Gastroesophageal sphincter (tissue), 4 donors: ENCODE results near the gene CYB561A3. TPM values are rescaled to one million over a fixed set of nuclear protein-coding genes. Genes with fewer than 3 reads are reported as not detected.

ENCODE experiments used
- ATAC-seq: fragments of 150-250 bp; one replicate; pipeline ENCODE4 v1.9.1; 2016; ENCODE audit warnings: mild to moderate bottlenecking, moderate library complexity
- H3K27ac ChIP-seq, 4 donors: fragments of 200-600 bp; sonication (generic) in 3 of 4; 1 replicate in 3 of 4; 2 replicates in 1 of 4; pipeline ENCODE4 v1.5.1; 2016 to 2019
- H3K27me3 ChIP-seq: fragments of 200-600 bp; sonication (generic); one replicate; pipeline ENCODE4 v1.5.1; 2019
- H3K36me3 ChIP-seq, 2 donors: fragments of 200-600 bp; sonication (generic); one replicate each; pipeline ENCODE4 v1.5.1; 2019; ENCODE audit warnings: control low read depth in 1 of 2
- H3K4me1 ChIP-seq, 3 donors: fragments of 200-600 bp; sonication (generic); 1 replicate in 2 of 3; 2 replicates in 1 of 3; pipeline ENCODE4 v1.5.1; 2016 to 2019; ENCODE audit warnings: control low read depth in 2 of 3
- H3K4me3 ChIP-seq, 2 donors: fragments of 200-600 bp; sonication (generic); one replicate each; pipeline ENCODE4 v1.5.1; 2019; ENCODE audit warnings: mild to moderate bottlenecking in 1 of 2, moderate library complexity in 1 of 2
- H3K9me3 ChIP-seq, 3 donors: fragments of 200-600 bp; sonication (generic); one replicate each; pipeline ENCODE4 v1.5.1; 2017 to 2019; ENCODE audit warnings: control low read depth in 2 of 3
- CTCF ChIP-seq, 4 experiments: fragments of 200-600 bp in 2 of 4; fragments of 450-650 bp in 2 of 4; sonication (generic) in 1 of 4; IDR thresholded peaks; one replicate each; pipeline ENCODE4 v1.5.1; 2017 to 2019; ENCODE audit warnings: antibody characterized with exemption in 4 of 4, mild to moderate bottlenecking in 2 of 4, moderate library complexity in 2 of 4
- EP300 ChIP-seq: sonication (generic); formaldehyde crosslinking; IDR thresholded peaks from one replicate; pipeline ENCODE4 v1.6.1; 2017; ENCODE audit warnings: antibody characterized with exemption, mild to moderate bottlenecking
- POLR2A ChIP-seq, 2 donors: fragments of 450-650 bp; IDR thresholded peaks; one replicate each; pipeline ENCODE4 v1.6.1; 2017; ENCODE audit warnings: antibody characterized with exemption in 2 of 2, mild to moderate bottlenecking in 2 of 2, moderate library complexity in 1 of 2
- POLR2AphosphoS5 ChIP-seq: sonication (generic); formaldehyde crosslinking; IDR thresholded peaks from one replicate; pipeline ENCODE4 v1.6.1; 2017; ENCODE audit warnings: antibody characterized with exemption
- WGBS, 2 donors: methylation state at CpG; one replicate each; pipeline ENCODE4 v1.1.5; 2018; ENCODE audit warnings: low coverage in 1 of 2; 5-methylcytosine and 5-hydroxymethylcytosine counted together
- total RNA-seq, 4 donors: library from RNA; depleted of rRNA; stranded (reverse); fragments of >200 nt; gene quantifications; one replicate each; pipeline ENCODE4 v1.1.0, GENCODE V29; 2016

CYB561A3 gene
- total RNA-seq, 4 donors from 2014 or later: 23.3 to 44.0 (median 33.4) TPM

- no peaks in the 10 kb centered on the region for H3K27me3 ChIP-seq
- no peak overlapping the region for H3K27ac ChIP-seq
- no peaks in the 10 kb centered on the region for H3K4me1 ChIP-seq
- ATAC-seq: no peak
- H3K9me3 ChIP-seq: no peaks in the 10 kb centered on the region
- no peak overlapping the region for H3K4me3 ChIP-seq
- H3K36me3 ChIP-seq: peaks cover 0 to 98% of the 10 kb centered on the region in 2 donors
- TF ChIP-seq CTCF (IDR thresholded peaks at IDR 0.05) (no peak), EP300 (no peak), POLR2A (IDR thresholded peaks at IDR 0.05) (no peak)
- no CpG with 5 or more reads among the region's 1 CpG for WGBS, 2 donors
These were observed 11.3 kb downstream of the CYB561A3 start for GRCh38 chr11:61350336-61350735.

- Histone ChIP-seq H3K36me3 (peaks cover 0 to 96% of the 10 kb centered on the region in 2 donors), H3K4me1 (no peaks in the 10 kb centered on the region), H3K9me3 (no peaks in the 10 kb centered on the region), H3K4me3 (no peak overlapping the region), H3K27ac (no peak overlapping the region), H3K27me3 (no peaks in the 10 kb centered on the region)
- TF ChIP-seq POLR2AphosphoS5 (no peak), EP300 (no peak), CTCF (IDR thresholded peaks at IDR 0.05) (no peak), POLR2A (IDR thresholded peaks at IDR 0.05) (no peak)
- 88 to 100% methylated on average over 1 to 7 of the region's 10 CpGs for WGBS, 2 donors
- no peak for ATAC-seq
These were observed 11.8 kb downstream of the CYB561A3 start for GRCh38 chr11:61349916-61350315.

GRCh38 chr11:61349189-61349751, 12.4 kb downstream of the CYB561A3 start:
- H3K36me3 ChIP-seq: peaks cover 0 to 90% of the 10 kb centered on the region in 2 donors
- 69% methylated on average over 3 of the region's 12 CpGs; no CpG with 5 or more reads in 1 of the 2 donors for WGBS, 2 donors
- no peaks in the 10 kb centered on the region for H3K4me1 ChIP-seq

GRCh38 chr11:61347916-61348461, 13.7 kb downstream of the CYB561A3 start:
- H3K4me3 ChIP-seq: no peak overlapping the region
- peaks cover 0 to 88% of the 10 kb centered on the region in 2 donors for H3K36me3 ChIP-seq
- 79 to 87% methylated on average over 4 to 7 of the region's 11 CpGs for WGBS, 2 donors
- H3K9me3 ChIP-seq: no peaks in the 10 kb centered on the region
- H3K27me3 ChIP-seq: no peaks in the 10 kb centered on the region
- TF ChIP-seq CTCF (IDR thresholded peaks at IDR 0.05): no peak
- TF ChIP-seq POLR2AphosphoS5: no peak
- no peak for TF ChIP-seq EP300
- no peak for TF ChIP-seq POLR2A (IDR thresholded peaks at IDR 0.05)
- no peaks in the 10 kb centered on the region for H3K4me1 ChIP-seq
- ATAC-seq: peak; percentile 67
- H3K27ac ChIP-seq: no peak overlapping the region

More at GRCh38 chr11:61349189-61349751, 12.4 kb downstream of the CYB561A3 start:
- Histone ChIP-seq H3K9me3 (no peaks in the 10 kb centered on the region), H3K27ac (no peak overlapping the region), H3K27me3 (no peaks in the 10 kb centered on the region), H3K4me3 (no peak overlapping the region)
- ATAC-seq: no peak
- no peak for TF ChIP-seq EP300

GRCh38 chr11:61345954-61346843, 15.5 kb downstream of the CYB561A3 start:
- H3K4me3 ChIP-seq: no peak overlapping the region
- H3K27me3 ChIP-seq: no peaks in the 10 kb centered on the region
- H3K9me3 ChIP-seq: no peaks in the 10 kb centered on the region
- H3K36me3 ChIP-seq: peaks cover 0 to 89% of the 10 kb centered on the region in 2 donors
- ATAC-seq: no peak
- 68 to 93% methylated on average over 2 to 5 of the region's 14 CpGs for WGBS, 2 donors
- H3K4me1 ChIP-seq: no peaks in the 10 kb centered on the region
- no peak overlapping the region for H3K27ac ChIP-seq
- no peak for TF ChIP-seq POLR2AphosphoS5
- no peak for TF ChIP-seq EP300
- TF ChIP-seq CTCF (IDR thresholded peaks at IDR 0.05): no peak
- TF ChIP-seq POLR2A (IDR thresholded peaks at IDR 0.05): no peak
